RWPE2 (cell line): Measurements from ENCODE around the gene MEAK7.

ENCODE experiments used
- ATAC-seq: fragments of 200-7000 bp; cut with Tn5 transposase; 3 replicates; pipeline ENCODE4 v1.9.1; 2021; ENCODE audit warnings: low read depth
- DNase-seq: peaks from one replicate; pipeline ENCODE4 v3.0.0-alpha.2; 2020; ENCODE audit warnings: low spot score
- H3K27ac ChIP-seq: fragments of 450-650 bp; 2 replicates; pipeline ENCODE4 v1.5.1; 2017; ENCODE audit warnings: mild to moderate bottlenecking; ENCODE audit not compliant: poor library complexity, severe bottlenecking
- H3K27me3 ChIP-seq: fragments of 250-450 bp; sonication (Bioruptor Pico); 2 replicates; pipeline ENCODE4 v1.5.1; 2021; ENCODE audit warnings: mild to moderate bottlenecking, moderate library complexity; ENCODE audit not compliant: insufficient read depth, poor library complexity, severe bottlenecking
- H3K36me3 ChIP-seq: fragments of 250-450 bp; sonication (Bioruptor Pico); 2 replicates; pipeline ENCODE4 v1.5.1; 2020; ENCODE audit warnings: low read depth, mild to moderate bottlenecking, moderate library complexity
- H3K4me1 ChIP-seq: fragments of 250-450 bp; sonication (Bioruptor Pico); 2 replicates; pipeline ENCODE4 v1.5.1; 2021; ENCODE audit warnings: mild to moderate bottlenecking, moderate library complexity; ENCODE audit not compliant: insufficient read depth, poor library complexity, severe bottlenecking
- H3K4me3 ChIP-seq: fragments of 250-450 bp; sonication (Bioruptor Pico); 2 replicates; pipeline ENCODE4 v1.5.1; 2021; ENCODE audit warnings: mild to moderate bottlenecking, moderate library complexity; ENCODE audit not compliant: severe bottlenecking
- H3K9me3 ChIP-seq: fragments of 250-450 bp; sonication (Bioruptor Pico); 2 replicates; pipeline ENCODE4 v1.5.1; 2021; ENCODE audit warnings: mild to moderate bottlenecking, moderate library complexity; ENCODE audit not compliant: severe bottlenecking
- TF ChIP-seq, protein P1 (sequence below): fragments of 450-650 bp; IDR thresholded peaks from one replicate; pipeline ENCODE4 v1.5.1; 2017; ENCODE audit warnings: mild to moderate bottlenecking, moderate library complexity; ENCODE audit not compliant: poor library complexity, severe bottlenecking

MEAK7 gene

DNA sequence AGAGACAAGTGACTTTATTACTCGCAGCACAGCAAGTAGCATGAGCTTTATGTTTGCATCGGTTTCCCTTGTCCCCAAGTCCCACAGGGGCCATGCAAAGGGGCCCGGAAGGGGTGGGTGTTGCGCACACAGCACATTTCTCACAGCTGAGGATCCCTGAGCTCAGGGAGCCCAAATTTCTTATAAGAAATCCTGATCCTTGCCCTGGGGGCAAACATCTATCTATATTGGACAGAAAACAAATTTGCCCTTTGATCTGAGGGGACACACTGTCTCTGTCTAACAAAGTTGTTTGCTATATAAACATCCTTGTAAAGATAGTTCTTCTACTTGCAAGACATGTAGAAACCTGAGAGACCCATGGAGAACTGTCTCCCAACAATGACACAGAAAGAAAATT is 35.7 kb upstream of the MEAK7 start:
- TF ChIP-seq, protein P1, sequence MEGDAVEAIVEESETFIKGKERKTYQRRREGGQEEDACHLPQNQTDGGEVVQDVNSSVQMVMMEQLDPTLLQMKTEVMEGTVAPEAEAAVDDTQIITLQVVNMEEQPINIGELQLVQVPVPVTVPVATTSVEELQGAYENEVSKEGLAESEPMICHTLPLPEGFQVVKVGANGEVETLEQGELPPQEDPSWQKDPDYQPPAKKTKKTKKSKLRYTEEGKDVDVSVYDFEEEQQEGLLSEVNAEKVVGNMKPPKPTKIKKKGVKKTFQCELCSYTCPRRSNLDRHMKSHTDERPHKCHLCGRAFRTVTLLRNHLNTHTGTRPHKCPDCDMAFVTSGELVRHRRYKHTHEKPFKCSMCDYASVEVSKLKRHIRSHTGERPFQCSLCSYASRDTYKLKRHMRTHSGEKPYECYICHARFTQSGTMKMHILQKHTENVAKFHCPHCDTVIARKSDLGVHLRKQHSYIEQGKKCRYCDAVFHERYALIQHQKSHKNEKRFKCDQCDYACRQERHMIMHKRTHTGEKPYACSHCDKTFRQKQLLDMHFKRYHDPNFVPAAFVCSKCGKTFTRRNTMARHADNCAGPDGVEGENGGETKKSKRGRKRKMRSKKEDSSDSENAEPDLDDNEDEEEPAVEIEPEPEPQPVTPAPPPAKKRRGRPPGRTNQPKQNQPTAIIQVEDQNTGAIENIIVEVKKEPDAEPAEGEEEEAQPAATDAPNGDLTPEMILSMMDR: no peak
- H3K4me1 ChIP-seq: no peaks in the 10 kb centered on the region
- no peaks in the 10 kb centered on the region for H3K9me3 ChIP-seq
- ATAC-seq: no peak
- DNase-seq: no peak
- no peak overlapping the region for H3K4me3 ChIP-seq
- H3K27ac ChIP-seq: no peak overlapping the region
- no peaks in the 10 kb centered on the region for H3K36me3 ChIP-seq
- H3K27me3 ChIP-seq: no peaks in the 10 kb centered on the region

DNA sequence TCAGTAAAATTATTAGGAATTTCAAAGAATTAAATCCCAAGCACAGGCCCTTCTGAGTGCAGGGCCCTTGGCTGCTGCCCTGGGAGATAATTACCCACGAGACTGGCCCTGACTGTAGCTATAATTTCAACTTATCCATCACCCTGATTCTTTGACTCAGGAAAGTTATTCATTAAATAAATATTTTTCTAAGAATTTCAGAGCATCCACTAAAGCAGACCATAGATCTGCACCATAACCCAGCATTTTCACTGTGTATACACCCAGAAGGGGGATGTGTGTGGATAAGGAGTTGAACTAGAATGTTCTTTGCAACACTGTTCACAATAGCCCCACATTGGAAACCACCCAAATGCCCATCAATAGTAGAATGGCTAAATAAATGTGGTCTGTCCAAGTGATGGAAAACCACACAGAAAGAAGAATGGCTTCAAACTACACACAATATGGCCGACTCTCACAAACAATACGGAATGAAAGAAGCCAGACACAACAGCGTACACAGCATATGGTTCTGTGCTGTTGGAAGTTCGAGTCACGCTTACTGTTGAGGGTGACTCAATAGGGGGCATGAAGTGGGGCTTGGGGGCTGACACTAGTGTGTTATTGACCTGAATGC is 33.9 kb upstream of the MEAK7 start:
- Histone ChIP-seq H3K27me3 (no peaks in the 10 kb centered on the region), H3K9me3 (no peaks in the 10 kb centered on the region), H3K36me3 (no peaks in the 10 kb centered on the region), H3K4me1 (no peaks in the 10 kb centered on the region), H3K4me3 (no peak overlapping the region), H3K27ac (no peak overlapping the region)
- ATAC-seq (no peak), DNase-seq (no peak)
- TF ChIP-seq, protein P1: no peak

DNA sequence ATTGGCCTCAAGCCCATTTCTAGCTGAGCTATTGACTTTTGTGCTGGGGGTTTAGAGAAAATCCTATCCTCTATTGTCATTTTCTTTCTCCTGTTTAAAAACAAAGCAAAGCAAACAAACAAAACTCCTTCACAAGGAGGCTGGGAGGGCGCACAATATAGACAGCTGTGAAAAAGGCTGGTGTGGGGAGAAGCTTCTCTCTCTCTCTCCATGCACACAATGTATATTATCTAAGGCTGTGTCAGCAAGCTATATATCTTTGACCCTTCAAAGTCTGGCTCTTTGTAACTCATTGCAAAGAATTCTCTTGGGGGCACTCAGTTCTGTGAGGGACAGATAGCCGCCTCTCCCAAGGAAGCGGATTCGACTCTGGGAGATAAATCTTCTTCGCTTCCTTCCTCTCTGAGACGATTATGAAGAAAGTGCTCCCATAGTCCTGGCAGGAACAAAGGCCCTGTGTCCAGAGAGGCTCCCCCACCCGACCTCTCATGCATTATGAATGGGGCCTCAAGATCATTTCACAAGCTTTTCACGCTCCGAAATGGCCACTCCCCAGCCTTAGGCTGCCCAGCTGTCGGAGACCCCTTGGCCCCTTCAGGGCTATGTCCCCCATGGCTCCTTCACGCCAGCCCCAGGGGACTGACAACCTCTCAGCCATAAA is 33.2 kb upstream of the MEAK7 start:
- TF ChIP-seq, protein P1: no peak
- DNase-seq: no peak
- Histone ChIP-seq H3K27ac (no peak overlapping the region), H3K9me3 (no peaks in the 10 kb centered on the region), H3K36me3 (no peaks in the 10 kb centered on the region), H3K4me1 (peaks cover 6% of the 10 kb centered on the region), H3K4me3 (no peak overlapping the region), H3K27me3 (no peaks in the 10 kb centered on the region)
- no peak for ATAC-seq

DNA sequence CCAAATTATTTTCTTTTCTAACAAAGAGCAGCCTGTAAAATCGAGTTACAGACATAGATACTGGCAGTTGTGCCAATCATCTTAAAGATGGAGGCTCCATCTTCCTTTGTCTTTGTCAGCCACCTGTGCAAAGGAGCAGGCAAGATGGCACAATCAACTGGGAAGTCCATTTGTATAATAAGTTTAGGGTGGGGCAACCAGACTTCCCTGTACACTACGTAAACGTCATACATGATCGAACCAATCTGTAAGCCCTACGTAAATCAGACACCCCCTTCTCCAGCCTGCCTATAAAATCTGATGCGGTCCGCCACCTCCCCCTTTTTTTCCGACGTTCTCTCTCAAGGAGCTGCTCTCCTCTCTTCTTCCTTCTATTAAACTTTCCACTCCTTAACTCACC is 31.4 kb upstream of the MEAK7 start:
- Histone ChIP-seq H3K27me3 (no peaks in the 10 kb centered on the region), H3K4me1 (peaks cover 15% of the 10 kb centered on the region), H3K9me3 (no peaks in the 10 kb centered on the region), H3K27ac (no peak overlapping the region), H3K36me3 (no peaks in the 10 kb centered on the region), H3K4me3 (no peak overlapping the region)
- ATAC-seq (no peak), DNase-seq (no peak)
- TF ChIP-seq, protein P1: no peak

DNA sequence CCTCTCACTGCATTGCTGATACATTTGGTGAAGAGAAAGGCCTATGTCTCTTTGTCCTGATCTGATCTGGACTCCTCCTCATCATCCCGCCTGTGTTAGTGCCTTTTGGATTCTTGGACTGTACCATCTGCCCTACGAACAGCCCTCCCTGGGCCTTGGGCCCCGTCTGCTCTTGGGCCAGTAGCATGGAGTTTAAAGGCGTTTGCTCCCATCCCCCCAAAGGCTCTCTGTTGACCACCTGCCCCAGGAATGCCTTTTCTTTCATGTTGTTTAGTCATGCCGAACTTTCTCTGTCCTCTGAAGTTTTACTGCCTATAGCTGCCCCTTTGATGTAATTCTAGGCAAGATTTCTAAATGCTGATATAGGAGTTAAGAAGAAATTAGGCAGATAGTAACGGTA is 30.9 kb upstream of the MEAK7 start:
- H3K4me3 ChIP-seq: no peak overlapping the region
- H3K36me3 ChIP-seq: no peaks in the 10 kb centered on the region
- peaks cover 15% of the 10 kb centered on the region for H3K4me1 ChIP-seq
- H3K27me3 ChIP-seq: no peaks in the 10 kb centered on the region
- H3K27ac ChIP-seq: no peak overlapping the region
- TF ChIP-seq, protein P1: no peak
- ATAC-seq (no peak), DNase-seq (no peak)
- H3K9me3 ChIP-seq: no peaks in the 10 kb centered on the region
